Smooth muscle cell (in vitro differentiated cells): ENCODE results near the gene HDAC11. TPM values are rescaled to one million over a fixed set of nuclear protein-coding genes. Genes with fewer than 3 reads are reported as not detected.

Experiments
- DNase-seq: peaks from one replicate; lab custom pipeline; 2025; ENCODE audit not compliant: unreplicated experiment; lab: John Stamatoyannopoulos, UW
- H2AFZ ChIP-seq: fragments of 200-600 bp; sonication (generic); 2 replicates; pipeline ENCODE4 v1.6.0; 2016; ENCODE audit warnings: antibody characterized with exemption, low read depth, mild to moderate bottlenecking
- H3F3A ChIP-seq: fragments of 200-600 bp; sonication (generic); 2 replicates; pipeline ENCODE4 v1.6.0; 2017; ENCODE audit warnings: antibody characterized with exemption, low read depth
- H3K27ac ChIP-seq: fragments of 200-600 bp; sonication (generic); 2 replicates; pipeline ENCODE4 v1.5.1; 2016; ENCODE audit warnings: low read depth, mild to moderate bottlenecking
- H3K27me3 ChIP-seq: fragments of 200-600 bp; sonication (generic); 2 replicates; pipeline ENCODE4 v1.6.1; 2016; ENCODE audit warnings: low read depth, mild to moderate bottlenecking
- H3K36me3 ChIP-seq: fragments of 200-600 bp; sonication (generic); 2 replicates; pipeline ENCODE4 v1.5.1; 2016; ENCODE audit warnings: low read depth
- H3K4me1 ChIP-seq: fragments of 200-600 bp; sonication (generic); 2 replicates; pipeline ENCODE4 v1.5.1; 2016; ENCODE audit warnings: low read depth
- H3K4me2 ChIP-seq: fragments of 200-600 bp; sonication (generic); 2 replicates; pipeline ENCODE4 v1.6.0; 2016; ENCODE audit warnings: mild to moderate bottlenecking
- H3K4me3 ChIP-seq: fragments of 200-600 bp; sonication (generic); 2 replicates; pipeline ENCODE4 v1.5.1; 2016; ENCODE audit warnings: mild to moderate bottlenecking
- H3K79me2 ChIP-seq: fragments of 200-600 bp; sonication (generic); 2 replicates; pipeline ENCODE4 v1.6.0; 2016; ENCODE audit warnings: low read depth, mild to moderate bottlenecking
- H3K9ac ChIP-seq: fragments of 200-600 bp; sonication (generic); 2 replicates; pipeline ENCODE4 v1.6.0; 2016; ENCODE audit warnings: low read depth
- H3K9me3 ChIP-seq: fragments of 200-600 bp; sonication (generic); replicated peaks from 2 replicates; pipeline ENCODE4 v1.5.1; 2016; ENCODE audit warnings: low read depth
- H4K20me1 ChIP-seq: fragments of 200-600 bp; sonication (generic); 2 replicates; pipeline ENCODE4 v1.6.0; 2016; ENCODE audit warnings: low read depth
- WGBS: methylation state at CpG from one replicate; pipeline ENCODE4 v1.1.7; 2016; ENCODE audit warnings: low lambda C conversion rate; 5-methylcytosine and 5-hydroxymethylcytosine counted together
- polyA plus RNA-seq: library from polyadenylated mRNA; unstranded; fragments of >200 nt; fragmentation: Nextera tagmentation; extraction: Ambion mirVana; gene quantifications from 2 replicates; pipeline ENCODE4 v1.2.1, GENCODE V29; 2016
- total RNA-seq: library from RNA; depleted of rRNA; stranded (reverse); fragments of >200 nt; gene quantifications from 2 replicates; pipeline ENCODE4 v1.2.3, GENCODE V29; 2014
- TF ChIP-seq, protein P1 (sequence below): fragments of 200-600 bp; sonication (generic); IDR thresholded peaks from 2 replicates; pipeline ENCODE4 v1.5.1; 2017; ENCODE audit warnings: borderline replicate concordance, mild to moderate bottlenecking, antibody characterized with exemption; ENCODE audit not compliant: insufficient read depth, poor library complexity, severe bottlenecking

HDAC11 gene
- total and polyA plus RNA-seq, 2 experiments from 2014 or later, result 9.6 to 14.8 TPM

GRCh38 chr3:13532631-13533030 lies 52.5 kb downstream of the HDAC11 start:
- Histone ChIP-seq H3K9ac (no peak overlapping the region), H3K4me2 (no peak overlapping the region), H3K9me3 (no peaks in the 10 kb centered on the region), H3K79me2 (no peaks in the 10 kb centered on the region), H4K20me1 (no peaks in the 10 kb centered on the region), H2AFZ (no peak overlapping the region), H3K4me3 (no peak overlapping the region), H3F3A (no peaks in the 10 kb centered on the region), H3K36me3 (no peaks in the 10 kb centered on the region), H3K27ac (no peak overlapping the region), H3K27me3 (no peaks in the 10 kb centered on the region), H3K4me1 (no peaks in the 10 kb centered on the region)
- TF ChIP-seq, protein P1, sequence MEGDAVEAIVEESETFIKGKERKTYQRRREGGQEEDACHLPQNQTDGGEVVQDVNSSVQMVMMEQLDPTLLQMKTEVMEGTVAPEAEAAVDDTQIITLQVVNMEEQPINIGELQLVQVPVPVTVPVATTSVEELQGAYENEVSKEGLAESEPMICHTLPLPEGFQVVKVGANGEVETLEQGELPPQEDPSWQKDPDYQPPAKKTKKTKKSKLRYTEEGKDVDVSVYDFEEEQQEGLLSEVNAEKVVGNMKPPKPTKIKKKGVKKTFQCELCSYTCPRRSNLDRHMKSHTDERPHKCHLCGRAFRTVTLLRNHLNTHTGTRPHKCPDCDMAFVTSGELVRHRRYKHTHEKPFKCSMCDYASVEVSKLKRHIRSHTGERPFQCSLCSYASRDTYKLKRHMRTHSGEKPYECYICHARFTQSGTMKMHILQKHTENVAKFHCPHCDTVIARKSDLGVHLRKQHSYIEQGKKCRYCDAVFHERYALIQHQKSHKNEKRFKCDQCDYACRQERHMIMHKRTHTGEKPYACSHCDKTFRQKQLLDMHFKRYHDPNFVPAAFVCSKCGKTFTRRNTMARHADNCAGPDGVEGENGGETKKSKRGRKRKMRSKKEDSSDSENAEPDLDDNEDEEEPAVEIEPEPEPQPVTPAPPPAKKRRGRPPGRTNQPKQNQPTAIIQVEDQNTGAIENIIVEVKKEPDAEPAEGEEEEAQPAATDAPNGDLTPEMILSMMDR, result no peak
- no peak for DNase-seq
- WGBS, result 91% methylated on average over 5 of the region's 5 CpGs

GRCh38 chr3:13533885-13534301 lies 53.8 kb downstream of the HDAC11 start:
- no peaks in the 10 kb centered on the region for H3K36me3 ChIP-seq
- H3K4me2 ChIP-seq, result no peak overlapping the region
- DNase-seq, result no peak
- H3K9me3 ChIP-seq, result no peaks in the 10 kb centered on the region
- peaks cover 4% of the 10 kb centered on the region for H3F3A ChIP-seq
- H3K27me3 ChIP-seq, result no peaks in the 10 kb centered on the region
- H3K4me3 ChIP-seq, result no peak overlapping the region
- no peak overlapping the region for H3K9ac ChIP-seq
- H3K27ac ChIP-seq, result no peak overlapping the region
- WGBS, result 87% methylated on average over 8 of the region's 8 CpGs
- no peaks in the 10 kb centered on the region for H3K4me1 ChIP-seq
- no peak overlapping the region for H2AFZ ChIP-seq
- TF ChIP-seq, protein P1, result no peak
- H4K20me1 ChIP-seq, result no peaks in the 10 kb centered on the region
- no peaks in the 10 kb centered on the region for H3K79me2 ChIP-seq

DNA sequence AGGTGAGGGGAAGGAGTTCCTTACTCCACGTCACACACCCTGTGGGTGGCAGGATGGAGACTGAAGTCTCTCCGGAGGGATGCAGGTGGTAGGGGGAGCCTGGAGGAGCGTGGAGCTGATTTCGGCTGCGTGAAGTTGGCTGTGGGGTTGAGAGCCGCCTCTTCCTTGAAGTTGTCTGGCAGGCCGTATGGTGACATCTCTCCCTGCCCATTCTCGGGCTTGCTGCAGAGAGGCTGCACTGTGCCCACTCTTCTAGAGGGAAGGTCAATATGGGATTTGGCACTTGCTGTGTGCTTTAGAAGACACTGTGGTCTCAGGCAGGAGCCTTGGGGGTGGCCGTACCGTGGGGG lies 55.4 kb downstream of the HDAC11 start:
- DNase-seq, result no peak
- Histone ChIP-seq H3K27ac (no peak overlapping the region), H3K9me3 (no peaks in the 10 kb centered on the region), H3K27me3 (no peaks in the 10 kb centered on the region), H3K79me2 (no peaks in the 10 kb centered on the region), H3K9ac (no peak overlapping the region), H3K4me1 (no peaks in the 10 kb centered on the region), H3K4me3 (no peak overlapping the region), H4K20me1 (no peaks in the 10 kb centered on the region), H3F3A (peaks cover 17% of the 10 kb centered on the region), H3K4me2 (no peak overlapping the region), H3K36me3 (no peaks in the 10 kb centered on the region), H2AFZ (no peak overlapping the region)
- WGBS, result 91% methylated on average over 10 of the region's 10 CpGs
- TF ChIP-seq, protein P1, result no peak

- H3K36me3 ChIP-seq, result no peaks in the 10 kb centered on the region
- H2AFZ ChIP-seq, result no peak overlapping the region
- no peaks in the 10 kb centered on the region for H3K79me2 ChIP-seq
- no peaks in the 10 kb centered on the region for H3K9me3 ChIP-seq
- H3K4me2 ChIP-seq, result no peak overlapping the region
- no peaks in the 10 kb centered on the region for H4K20me1 ChIP-seq
- 76% methylated on average over 9 of the region's 9 CpGs for WGBS
- no peak overlapping the region for H3K27ac ChIP-seq
- peaks cover 21% of the 10 kb centered on the region for H3F3A ChIP-seq
- TF ChIP-seq, protein P1, result no peak
- H3K9ac ChIP-seq, result no peak overlapping the region
- H3K27me3 ChIP-seq, result no peaks in the 10 kb centered on the region
- H3K4me1 ChIP-seq, result no peaks in the 10 kb centered on the region
- H3K4me3 ChIP-seq, result no peak overlapping the region
- no peak for DNase-seq
Observed at GRCh38 chr3:13535905-13536304, 55.8 kb downstream of the HDAC11 start.
